Panc1 (cell line): ENCODE data around the gene PRKG1. TPM values are rescaled to one million over a fixed set of nuclear protein-coding genes. Genes with fewer than 3 reads are reported as not detected.
A peak's percentile ranks its signal among the peaks of the same experiment; 100 is the strongest.

Source experiments
- ATAC-seq: fragments of 200-7000 bp; cut with Tn5 transposase; 2 replicates; pipeline ENCODE4 v1.9.1; 2020; ENCODE audit warnings: mild to moderate bottlenecking, moderate library complexity
- BruUV-seq: library from RNA; stranded (reverse); fragments of 400-500 nt; replicated peaks from 2 replicates; lab custom pipeline; 2021; lab: Mats Ljungman, UMichigan
- CTCF ChIA-PET: fragments of 300-600 bp; sonication (Branson Sonifier 250); formaldehyde crosslinking; loops from one replicate; lab custom pipeline; 2022; ENCODE audit warnings: antibody characterized with exemption; lab: Charles Lee
- POLR2A ChIA-PET: fragments of 300-600 bp; sonication (Branson Sonifier 250); formaldehyde crosslinking; loops from one replicate; lab custom pipeline; 2022; ENCODE audit warnings: antibody characterized with exemption; lab: Charles Lee
- DNase-seq: peaks from one replicate; pipeline ENCODE4 v3.0.0-alpha.2; 2010; ENCODE audit warnings: low read depth, low spot score
- H3K27ac ChIP-seq: 2 replicates; pipeline ENCODE4 v1.5.1; 2011; ENCODE audit warnings: mild to moderate bottlenecking, low read length, inconsistent platforms
- H3K27me3 ChIP-seq: fragments of 200-500 bp; sonication (Bioruptor generic); 2 replicates; pipeline ENCODE4 v1.6.0; 2014; ENCODE audit warnings: low read length, inconsistent platforms; ENCODE audit not compliant: control insufficient read depth, insufficient read depth
- H3K36me3 ChIP-seq: fragments of 200-500 bp; sonication (Bioruptor generic); 2 replicates; pipeline ENCODE4 v1.5.1; 2014; ENCODE audit warnings: inconsistent platforms, mild to moderate bottlenecking, low read length, moderate library complexity; ENCODE audit not compliant: control insufficient read depth, insufficient read depth
- H3K4me1 ChIP-seq: 2 replicates; pipeline ENCODE4 v1.5.1; 2011; ENCODE audit warnings: inconsistent platforms, mild to moderate bottlenecking, low read length, moderate library complexity; ENCODE audit not compliant: control insufficient read depth, insufficient read depth
- H3K4me3 ChIP-seq, 2 experiments: 2 replicates each; pipeline ENCODE4 v1.5.1; 2011 to 2012; ENCODE audit warnings: low read depth in 2 of 2, low read length in 2 of 2, mild to moderate bottlenecking in 2 of 2, inconsistent platforms in 1 of 2, moderate library complexity in 1 of 2
- H3K9me3 ChIP-seq: fragments of 200-500 bp; sonication (Bioruptor generic); 2 replicates; pipeline ENCODE4 v1.5.1; 2014; ENCODE audit warnings: low read depth, mild to moderate bottlenecking, inconsistent platforms, low read length, moderate library complexity; ENCODE audit not compliant: control insufficient read depth, insufficient read depth
- POLR2AphosphoS5 ChIP-seq: IDR thresholded peaks from 2 replicates; pipeline ENCODE4 v1.6.1; 2012; ENCODE audit warnings: mild to moderate bottlenecking, low read depth, low read length, moderate library complexity
- REST ChIP-seq, 2 experiments: IDR thresholded peaks; 2 replicates each; pipeline ENCODE4 v1.6.1; 2011 to 2012; ENCODE audit warnings: low read depth in 2 of 2, control low read depth in 1 of 2, low read length in 1 of 2, mild to moderate bottlenecking in 1 of 2, moderate library complexity in 1 of 2; ENCODE audit not compliant: insufficient read depth in 1 of 2
- SIN3A ChIP-seq: IDR thresholded peaks from 2 replicates; pipeline ENCODE4 v1.6.1; 2012; ENCODE audit warnings: low read depth, mild to moderate bottlenecking, low read length, moderate library complexity, borderline replicate concordance; ENCODE audit not compliant: insufficient read depth
- TCF7L2 ChIP-seq: IDR thresholded peaks from 2 replicates; pipeline ENCODE4 v1.6.1; 2011; ENCODE audit warnings: mild to moderate bottlenecking, low read depth, low read length, inconsistent platforms
- in situ Hi-C: cut with HindIII; loops from 2 replicates; pipeline ENCODE4 v1.10.0; 2016; ENCODE audit warnings: low sequenced_read_pairs, low pct_unique_long_range_greater_than_20kb
- intact Hi-C: fragments of 100-400 bp; cut with micrococcal nuclease; formaldehyde crosslinking; loops from one replicate; pipeline ENCODE4 v1.10.0; 2022; ENCODE audit not compliant: unreplicated experiment
- total RNA-seq: library from RNA; stranded (reverse); gene quantifications from one replicate; pipeline ENCODE4 v1.2.1, GENCODE V29; 2021; ENCODE audit not compliant: unreplicated experiment
- TF ChIP-seq, protein P1 (sequence below): fragments of 450-650 bp; IDR thresholded peaks from 2 replicates; pipeline ENCODE4 v1.5.1; 2017; ENCODE audit warnings: mild to moderate bottlenecking

The PRKG1 gene
- total RNA-seq, 1 experiment from 2014 or later = 0.92 TPM

GRCh38 chr10:51892965-51893658 is 818.8 kb downstream of the PRKG1 start:
- POLR2A ChIA-PET = no interaction called here
- Histone ChIP-seq H3K27ac (no peak overlapping the region), H3K4me3 (no peak overlapping the region), H3K36me3 (no peaks in the 10 kb centered on the region), H3K9me3 (no peaks in the 10 kb centered on the region), H3K27me3 (no peaks in the 10 kb centered on the region), H3K4me1 (no peaks in the 10 kb centered on the region)
- CTCF ChIA-PET = no interaction called here
- in situ Hi-C loops (no loop called here), intact Hi-C loops (no loop called here)
- BruUV-seq = no TSS peak
- ATAC-seq (peak; percentile 60; the same call in 1 of the 2 replicates), DNase-seq (no peak)
- TF ChIP-seq REST (IDR thresholded peaks at IDR 0.05; ENCODE audit: insufficient read depth in 1 of 2, low read depth in 2 of 2, low read length in 1 of 2) = no peak
- TF ChIP-seq TCF7L2 = no peak
- TF ChIP-seq, protein P1, sequence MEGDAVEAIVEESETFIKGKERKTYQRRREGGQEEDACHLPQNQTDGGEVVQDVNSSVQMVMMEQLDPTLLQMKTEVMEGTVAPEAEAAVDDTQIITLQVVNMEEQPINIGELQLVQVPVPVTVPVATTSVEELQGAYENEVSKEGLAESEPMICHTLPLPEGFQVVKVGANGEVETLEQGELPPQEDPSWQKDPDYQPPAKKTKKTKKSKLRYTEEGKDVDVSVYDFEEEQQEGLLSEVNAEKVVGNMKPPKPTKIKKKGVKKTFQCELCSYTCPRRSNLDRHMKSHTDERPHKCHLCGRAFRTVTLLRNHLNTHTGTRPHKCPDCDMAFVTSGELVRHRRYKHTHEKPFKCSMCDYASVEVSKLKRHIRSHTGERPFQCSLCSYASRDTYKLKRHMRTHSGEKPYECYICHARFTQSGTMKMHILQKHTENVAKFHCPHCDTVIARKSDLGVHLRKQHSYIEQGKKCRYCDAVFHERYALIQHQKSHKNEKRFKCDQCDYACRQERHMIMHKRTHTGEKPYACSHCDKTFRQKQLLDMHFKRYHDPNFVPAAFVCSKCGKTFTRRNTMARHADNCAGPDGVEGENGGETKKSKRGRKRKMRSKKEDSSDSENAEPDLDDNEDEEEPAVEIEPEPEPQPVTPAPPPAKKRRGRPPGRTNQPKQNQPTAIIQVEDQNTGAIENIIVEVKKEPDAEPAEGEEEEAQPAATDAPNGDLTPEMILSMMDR = peak; percentile 38
- no peak for TF ChIP-seq POLR2AphosphoS5
- no peak for TF ChIP-seq SIN3A

- in situ Hi-C loops = no loop called here
- POLR2A ChIA-PET = no interaction called here
- TF ChIP-seq SIN3A = no peak
- TF ChIP-seq, protein P1 = no peak
- TF ChIP-seq TCF7L2 = no peak
- no peak for TF ChIP-seq POLR2AphosphoS5
- no peak for TF ChIP-seq REST (IDR thresholded peaks at IDR 0.05; ENCODE audit: insufficient read depth in 1 of 2, low read depth in 2 of 2, low read length in 1 of 2)
- CTCF ChIA-PET = no interaction called here
- no peak for DNase-seq
- Histone ChIP-seq H3K36me3 (no peaks in the 10 kb centered on the region), H3K4me3 (no peak overlapping the region), H3K27ac (no peak overlapping the region), H3K4me1 (no peaks in the 10 kb centered on the region), H3K9me3 (no peaks in the 10 kb centered on the region), H3K27me3 (no peaks in the 10 kb centered on the region)
- no peak for ATAC-seq
- intact Hi-C loops = no loop called here
- BruUV-seq = no TSS peak
Measured at GRCh38 chr10:51894771-51895578, 820.7 kb downstream of the PRKG1 start.
